Natural killer cell (primary cell): ENCODE results near the gene ANAPC16. TPM values are rescaled to one million over a fixed set of nuclear protein-coding genes. Genes with fewer than 3 reads are reported as not detected.
A peak's percentile ranks its signal among the peaks of the same experiment; 100 is the strongest.

Source experiments
- ATAC-seq, 3 donors: fragments of 150-1000 bp in 2 of 3; fragments of 200-7000 bp in 1 of 3; cut with Tn5 transposase; 1 replicate in 1 of 3; 2 replicates in 2 of 3; pipeline ENCODE4 v1.10.0; 2021; ENCODE audit warnings: mild to moderate bottlenecking in 2 of 3, moderate library complexity in 2 of 3
- DNase-seq, 2 donors: peaks; one replicate each; pipeline versions ENCODE4 v3.0.0 to v3.0.0-alpha.2; 2013 to 2021; ENCODE audit warnings: mixed read lengths in 1 of 2
- H3K27ac ChIP-seq: one replicate; pipeline ENCODE4 v1.5.1; 2013; ENCODE audit warnings: mild to moderate bottlenecking, low read length
- H3K27me3 ChIP-seq: one replicate; pipeline ENCODE4 v1.6.1; 2013; ENCODE audit warnings: low read length; ENCODE audit not compliant: control insufficient read depth, insufficient read depth
- H3K36me3 ChIP-seq: one replicate; pipeline ENCODE4 v1.6.1; 2013; ENCODE audit warnings: low read length; ENCODE audit not compliant: control insufficient read depth, insufficient read depth
- H3K4me1 ChIP-seq: one replicate; pipeline ENCODE4 v1.6.1; 2013; ENCODE audit warnings: low read length; ENCODE audit not compliant: control insufficient read depth, insufficient read depth
- H3K4me3 ChIP-seq: one replicate; pipeline ENCODE4 v1.5.1; 2013; ENCODE audit warnings: low read length
- H3K9me3 ChIP-seq: one replicate; pipeline ENCODE4 v1.6.1; 2013; ENCODE audit warnings: low read length; ENCODE audit not compliant: control insufficient read depth, insufficient read depth
- H3K27ac Mint-ChIP-seq, 2 donors: one replicate each; pipeline ENCODE4 v1.8.0; 2022; ENCODE audit warnings: mild to moderate bottlenecking in 2 of 2, mixed read lengths in 2 of 2, moderate library complexity in 1 of 2
- H3K27me3 Mint-ChIP-seq, 2 donors: one replicate each; pipeline ENCODE4 v1.8.0; 2022; ENCODE audit warnings: low read depth in 2 of 2, mixed read lengths in 2 of 2
- H3K36me3 Mint-ChIP-seq: one replicate; pipeline ENCODE4 v1.8.0; 2022; ENCODE audit warnings: mixed read lengths
- H3K4me1 Mint-ChIP-seq, 2 donors: one replicate each; pipeline ENCODE4 v1.8.0; 2022; ENCODE audit warnings: mixed read lengths in 2 of 2
- H3K4me3 Mint-ChIP-seq: one replicate; pipeline ENCODE4 v1.8.0; 2022; ENCODE audit warnings: mild to moderate bottlenecking, moderate library complexity, mixed read lengths
- H3K9me3 Mint-ChIP-seq, 2 donors: one replicate each; pipeline ENCODE4 v1.8.0; 2022; ENCODE audit warnings: mixed read lengths in 2 of 2
- CTCF ChIP-seq: fragments of 200-600 bp; IDR thresholded peaks from one replicate; pipeline ENCODE4 v1.8.0; 2022; ENCODE audit warnings: antibody characterized with exemption
- WGBS: methylation state at CpG from one replicate; pipeline ENCODE4 v1.1.7; 2013; ENCODE audit warnings: missing lambda C conversion rate; ENCODE audit not compliant: insufficient coverage; 5-methylcytosine and 5-hydroxymethylcytosine counted together
- intact Hi-C: fragments of 100-400 bp; cut with micrococcal nuclease; formaldehyde crosslinking; loops from one replicate; pipeline ENCODE4 v1.14.2; 2022
- total RNA-seq, 4 donors: library from RNA; stranded (reverse); fragments of 120-200 nt in 1 of 4; gene quantifications; one replicate each; pipeline versions ENCODE4 v1.2.3 to v1.2.4, GENCODE V29; 2013 to 2022

Gene ANAPC16
- total RNA-seq, 3 donors from 2014 or later (not counting 1 experiment from before 2014, with no cell fraction given) = 70.9 to 77.0 (median 71.0) TPM

- 84% methylated on average over 2 of the region's 2 CpGs for WGBS
- peaks cover 14% of the 10 kb centered on the region for H3K36me3 Mint-ChIP-seq
- no peak overlapping the region for H3K27ac ChIP-seq
- H3K9me3 ChIP-seq = no peaks in the 10 kb centered on the region
- peaks cover 50% of the 10 kb centered on the region for H3K36me3 ChIP-seq
- peak overlapping the region; percentile 5 to 78 for H3K27ac Mint-ChIP-seq
- H3K4me3 ChIP-seq = no peak overlapping the region
- no peaks in the 10 kb centered on the region for H3K9me3 Mint-ChIP-seq
- DNase-seq (no peak), ATAC-seq (no peak)
- peaks cover 14 to 30% of the 10 kb centered on the region in 2 donors for H3K4me1 Mint-ChIP-seq
- no peak for TF ChIP-seq CTCF
- no peaks in the 10 kb centered on the region for H3K27me3 ChIP-seq
- no peak overlapping the region for H3K4me3 Mint-ChIP-seq
- intact Hi-C loops = no loop called here
- peaks cover 4% of the 10 kb centered on the region for H3K4me1 ChIP-seq
- H3K27me3 Mint-ChIP-seq = no peaks in the 10 kb centered on the region
Observed at GRCh38 chr10:72228318-72228751, 12.5 kb downstream of the ANAPC16 start.

- Histone ChIP-seq H3K36me3 (peaks cover 56% of the 10 kb centered on the region), H3K4me3 (no peak overlapping the region), H3K27ac (no peak overlapping the region), H3K9me3 (no peaks in the 10 kb centered on the region), H3K4me1 (peaks cover 4% of the 10 kb centered on the region), H3K27me3 (no peaks in the 10 kb centered on the region)
- ATAC-seq (no peak), DNase-seq (no peak)
- no peak for TF ChIP-seq CTCF
- no peaks in the 10 kb centered on the region for H3K27me3 Mint-ChIP-seq
- WGBS = 90% methylated on average over 7 of the region's 8 CpGs
- no peak overlapping the region for H3K4me3 Mint-ChIP-seq
- no peaks in the 10 kb centered on the region for H3K9me3 Mint-ChIP-seq
- H3K27ac Mint-ChIP-seq = peak overlapping the region; percentile 5 to 78
- peaks cover 14 to 23% of the 10 kb centered on the region in 2 donors for H3K4me1 Mint-ChIP-seq
- H3K36me3 Mint-ChIP-seq = peaks cover 14% of the 10 kb centered on the region
- intact Hi-C loops = no loop called here
Observed at GRCh38 chr10:72229261-72230251, 13.7 kb downstream of the ANAPC16 start.

- Histone ChIP-seq H3K27ac (no peak overlapping the region), H3K27me3 (no peaks in the 10 kb centered on the region), H3K4me1 (peaks cover under 1% of the 10 kb centered on the region), H3K4me3 (no peak overlapping the region), H3K9me3 (no peaks in the 10 kb centered on the region), H3K36me3 (peaks cover 53% of the 10 kb centered on the region)
- intact Hi-C loops = no loop called here
- Mint-ChIP-seq H3K27ac (no peak overlapping the region), H3K4me1 (peaks cover 14 to 16% of the 10 kb centered on the region in 2 donors), H3K9me3 (no peaks in the 10 kb centered on the region), H3K4me3 (no peak overlapping the region), H3K27me3 (no peaks in the 10 kb centered on the region), H3K36me3 (peaks cover 14% of the 10 kb centered on the region)
- no peak for TF ChIP-seq CTCF
- no peak for DNase-seq
- ATAC-seq = no peak
Observed at GRCh38 chr10:72233621-72234020, 17.8 kb downstream of the ANAPC16 start.
